GM08714 (cell line): ENCODE data around the gene ASB5.
A peak's percentile ranks its signal among the peaks of the same experiment; 100 is the strongest.
"Not testable (repeated sequence)": the region's sequence is repeated elsewhere in the genome, so short reads cannot be mapped to it uniquely, and the experiment has no call there.

ENCODE experiments used
- H3K4me3 ChIP-seq: fragments of 200-500 bp; sonication (Bioruptor generic); 2 replicates; pipeline ENCODE4 v1.5.1; 2014; ENCODE audit warnings: mild to moderate bottlenecking, low read length, inconsistent platforms
- ZNF274 ChIP-seq: IDR thresholded peaks from 2 replicates; pipeline ENCODE4 v1.6.1; 2012; ENCODE audit warnings: mild to moderate bottlenecking, low read depth, low read length

The ASB5 gene

DNA sequence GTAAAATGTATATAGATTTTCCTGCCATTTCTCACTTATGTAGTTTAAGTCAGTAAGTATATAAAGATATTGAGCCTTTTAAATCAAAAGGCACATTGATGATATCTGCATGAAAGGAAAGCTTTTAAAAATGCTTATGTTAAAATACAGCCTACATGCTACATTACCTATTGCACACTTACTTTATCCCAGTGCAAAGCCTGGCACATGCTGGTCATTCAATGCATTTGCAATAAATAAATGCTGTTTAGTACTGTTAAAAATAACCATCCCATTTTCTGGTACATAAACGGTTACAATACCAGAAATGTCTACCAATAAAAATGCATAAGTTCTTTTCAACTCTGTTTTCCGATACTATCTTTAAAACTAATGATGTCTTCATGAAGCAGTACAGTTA is 51.5 kb downstream of the ASB5 start:
- H3K4me3 ChIP-seq, result no peak overlapping the region
- no peak for TF ChIP-seq ZNF274

DNA sequence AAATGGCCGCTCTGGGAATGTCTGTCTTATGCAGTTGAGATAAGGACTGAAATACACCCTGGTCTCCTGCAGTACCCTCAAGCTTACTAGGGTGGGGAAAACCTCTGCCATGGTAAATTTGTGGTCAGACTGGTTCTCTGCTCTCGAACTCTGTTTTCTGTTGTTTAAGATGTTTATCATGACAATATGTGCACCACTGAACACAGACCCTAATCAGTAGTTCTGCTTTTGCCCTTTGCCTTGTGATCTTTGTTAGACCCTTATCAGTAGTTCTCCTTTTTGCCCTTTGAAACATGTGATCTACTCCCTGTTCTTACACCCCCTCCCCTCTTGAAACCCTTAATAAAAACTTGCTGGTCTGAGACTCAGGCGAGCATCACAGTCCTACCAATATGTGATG is 56.7 kb downstream of the ASB5 start:
- not testable (repeated sequence) for H3K4me3 ChIP-seq

DNA sequence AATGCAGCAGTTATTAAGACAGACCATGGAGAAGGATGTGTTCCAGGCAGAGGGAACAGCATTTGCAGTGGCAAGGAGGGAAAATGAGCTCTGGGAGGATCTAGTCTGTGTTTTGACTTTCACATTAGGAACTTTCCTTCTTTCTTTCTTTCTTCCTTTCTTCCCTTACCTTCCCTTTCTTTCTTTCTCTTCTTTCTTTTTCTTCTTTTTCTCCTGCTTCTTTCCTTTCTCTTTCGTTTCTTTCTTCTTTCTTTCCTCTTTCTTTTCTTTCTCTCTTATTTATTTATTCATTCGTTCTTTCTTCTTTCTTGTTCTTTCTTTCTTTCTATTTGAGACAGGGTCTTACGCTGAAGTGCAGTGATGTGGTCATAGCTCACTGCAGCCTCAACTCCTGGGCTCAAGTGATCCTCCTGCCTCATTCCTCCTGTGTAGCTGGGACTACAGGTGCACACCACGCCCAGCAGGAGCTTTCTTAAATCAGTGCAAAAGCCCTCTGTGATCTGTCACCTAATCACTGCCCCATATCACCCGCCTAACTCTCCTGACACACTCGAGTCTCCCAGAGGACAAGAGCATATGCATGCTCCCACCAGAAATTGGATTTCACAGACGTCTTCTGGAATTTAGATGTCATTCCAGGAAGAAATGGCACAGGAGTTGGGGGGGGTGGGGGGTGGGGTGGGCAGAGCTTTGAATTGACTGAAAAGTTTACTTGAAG is 58.3 kb downstream of the ASB5 start:
- no peak for TF ChIP-seq ZNF274
- no peak overlapping the region for H3K4me3 ChIP-seq

- TF ChIP-seq ZNF274, result no peak
- H3K4me3 ChIP-seq, result no peak overlapping the region
Observed at GRCh38 chr4:176210101-176210500, 58.9 kb downstream of the ASB5 start.

DNA sequence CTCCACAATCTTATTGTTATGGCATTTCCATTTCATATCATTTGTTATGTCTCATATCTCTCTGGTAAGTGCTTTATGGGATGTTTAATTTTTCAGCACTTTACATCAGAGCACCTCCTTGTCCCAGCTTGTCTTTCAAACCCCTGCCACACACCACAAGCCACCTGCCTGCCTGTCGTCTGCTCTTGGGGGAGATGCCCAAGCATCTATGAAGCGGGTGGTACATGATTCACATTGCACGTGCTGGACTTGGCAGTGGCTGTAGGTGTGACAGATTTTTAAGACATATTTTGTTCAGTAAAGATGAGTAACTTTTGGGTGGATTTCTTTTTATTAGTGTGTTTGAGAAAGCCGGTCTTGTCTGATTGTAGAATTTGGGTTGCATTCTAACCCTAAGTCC is 59.5 kb downstream of the ASB5 start:
- no peak for TF ChIP-seq ZNF274
- H3K4me3 ChIP-seq, result no peak overlapping the region

DNA sequence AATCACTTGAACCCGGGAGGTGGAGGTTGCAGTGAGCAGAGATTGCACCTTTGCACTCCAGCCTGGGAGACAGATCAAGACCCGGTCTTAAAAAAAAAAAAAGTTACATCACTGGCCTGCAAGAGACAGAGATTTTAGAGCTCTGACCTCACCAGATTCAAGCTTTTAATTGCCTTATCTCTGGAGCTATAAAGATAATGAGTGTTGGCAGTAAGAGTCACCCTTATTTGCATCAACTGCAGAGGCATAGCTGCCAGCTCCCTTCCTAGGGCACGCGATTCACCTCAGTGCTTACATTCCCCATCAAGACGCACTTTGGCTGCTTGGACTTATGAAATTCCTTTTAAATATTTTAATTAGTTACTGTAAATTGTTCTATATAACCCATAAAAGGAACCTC is 61.2 kb downstream of the ASB5 start:
- no peak overlapping the region for H3K4me3 ChIP-seq
- TF ChIP-seq ZNF274, result no peak

- no peak for TF ChIP-seq ZNF274
- H3K4me3 ChIP-seq, result no peak overlapping the region
Observed at GRCh38 chr4:176205299-176205698, 63.7 kb downstream of the ASB5 start.

GRCh38 chr4:176198316-176198903 is 70.6 kb downstream of the ASB5 start:
- no peak for TF ChIP-seq ZNF274

DNA sequence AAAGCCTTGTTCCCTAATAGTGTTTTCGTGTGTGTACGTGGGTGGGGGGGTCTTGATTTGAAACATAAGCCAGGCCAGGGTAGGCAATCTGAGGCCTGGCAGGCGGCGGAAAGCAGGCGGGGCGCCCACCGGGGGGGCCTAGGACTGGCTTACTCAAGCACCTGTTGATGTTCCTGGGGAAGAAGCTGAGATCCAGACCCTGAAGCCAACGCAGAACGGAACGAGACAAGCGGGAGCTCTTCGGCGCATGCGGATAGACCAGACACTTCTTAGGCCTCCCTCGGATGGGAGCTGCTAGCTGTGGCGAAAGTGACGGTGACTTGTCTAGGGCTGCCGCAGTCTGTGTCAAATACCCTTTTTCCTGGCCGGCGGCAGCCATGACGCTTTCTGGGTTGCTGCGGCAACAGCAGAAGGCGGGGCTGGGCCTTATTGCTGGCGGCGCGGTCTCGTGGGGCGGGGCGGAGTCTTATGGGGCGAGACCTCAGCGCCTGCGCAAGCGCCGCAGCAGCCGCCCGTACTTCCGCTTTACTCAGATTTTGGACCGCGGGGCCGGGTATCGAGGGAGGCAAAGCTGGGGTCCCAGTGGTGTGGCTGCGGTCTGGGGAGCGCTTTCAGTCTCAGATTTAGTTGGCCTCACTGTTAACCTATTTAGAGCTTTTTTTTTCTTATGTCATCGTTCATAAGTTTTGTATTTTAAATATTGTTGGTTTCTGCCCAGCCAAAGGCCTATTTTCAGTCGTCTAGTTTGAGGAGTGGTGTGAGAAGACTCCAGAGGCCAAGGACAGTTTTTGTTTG is 73.6 kb downstream of the ASB5 start, which contains the start of gene SPATA4:
Gene SPATA4, minus strand, starts transcription at position 402 of the 795 bp plus-strand sequence. Its CDS starts 23 bp downstream, at position 379.
- H3K4me3 ChIP-seq, result peak within 1 kb of the TSS; percentile 28; the same call in 1 of the 2 replicates
- no peak for TF ChIP-seq ZNF274

More at GRCh38 chr4:176198316-176198903, 70.6 kb downstream of the ASB5 start:
- no peak overlapping the region for H3K4me3 ChIP-seq

- TF ChIP-seq ZNF274, result no peak
- no peak overlapping the region for H3K4me3 ChIP-seq
Observed at GRCh38 chr4:176193938-176194337, 75.1 kb downstream of the ASB5 start.

DNA sequence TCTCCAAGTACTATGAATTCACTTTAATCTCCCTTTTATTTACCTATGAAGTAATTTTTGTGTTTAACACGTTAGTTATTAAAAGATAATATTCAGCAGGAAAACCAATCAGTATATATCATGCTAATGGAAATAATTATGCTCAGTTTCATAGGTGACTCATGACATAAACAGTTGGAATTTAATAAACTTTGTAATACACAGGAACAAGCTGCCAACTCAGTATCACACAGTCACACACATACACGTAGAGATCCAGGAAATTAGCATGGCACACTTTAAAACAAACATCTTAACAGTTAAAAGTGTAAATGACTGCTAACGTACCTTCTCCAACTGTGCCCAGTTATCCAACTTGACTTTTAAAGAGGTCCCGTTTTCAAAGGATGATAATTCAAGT is 75.9 kb downstream of the ASB5 start:
- TF ChIP-seq ZNF274, result no peak
- H3K4me3 ChIP-seq, result no peak overlapping the region

DNA sequence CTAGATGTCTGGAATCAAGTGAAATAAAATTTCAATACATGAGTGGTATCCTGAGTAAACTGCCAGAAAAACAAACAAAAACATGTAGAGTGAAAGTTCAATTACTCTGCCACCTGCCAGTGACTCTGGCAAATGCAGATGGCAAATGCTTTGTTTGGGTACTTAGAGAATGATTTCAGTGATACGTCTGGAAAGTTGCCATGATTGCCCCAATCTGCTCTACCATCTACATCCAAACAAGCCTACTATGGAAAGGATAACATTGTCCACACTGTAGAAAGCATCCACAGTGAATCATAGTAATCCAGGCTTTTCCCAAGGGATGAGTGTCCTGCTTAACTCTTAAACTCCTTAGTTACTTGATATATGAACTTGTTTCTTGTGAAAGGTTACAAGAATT is 77.0 kb downstream of the ASB5 start:
- no peak overlapping the region for H3K4me3 ChIP-seq
- TF ChIP-seq ZNF274, result no peak

GRCh38 chr4:176189891-176190795 is 78.9 kb downstream of the ASB5 start:
- no peak overlapping the region for H3K4me3 ChIP-seq
- no peak for TF ChIP-seq ZNF274

DNA sequence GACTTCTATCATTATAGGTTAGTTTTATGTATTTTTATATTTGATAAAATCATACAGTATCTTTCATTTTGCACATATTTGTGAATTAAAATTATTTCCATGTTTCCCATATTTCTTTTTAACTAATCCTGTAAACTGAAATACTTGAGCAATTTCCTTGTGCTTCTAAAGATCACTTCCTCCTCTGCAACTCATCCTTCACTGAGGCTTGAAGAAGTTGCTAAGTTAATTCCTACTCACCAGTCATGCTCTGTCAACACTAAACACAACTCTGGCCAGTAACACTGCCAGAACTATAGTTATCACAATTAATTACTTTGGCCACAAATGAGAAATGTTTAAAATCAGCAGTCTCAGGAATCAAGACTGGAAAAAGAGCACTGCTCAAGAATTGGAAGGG is 80.4 kb downstream of the ASB5 start:
- no peak for TF ChIP-seq ZNF274
- H3K4me3 ChIP-seq, result no peak overlapping the region
